COLO668 (cell line): ENCODE measurements around the gene POLR2L.

Source experiments
- DNase-seq: peaks from one replicate; lab custom pipeline; 2025; ENCODE audit not compliant: unreplicated experiment; lab: John Stamatoyannopoulos, UW

POLR2L gene

GRCh38 chr11:797296-798092 is 44.8 kb downstream of the POLR2L start:
- peak; percentile 63 for DNase-seq

- no peak for DNase-seq
These were observed 45.6 kb downstream of the POLR2L start for GRCh38 chr11:796565-797295.

GRCh38 chr11:795634-796564 is 46.4 kb downstream of the POLR2L start:
- DNase-seq = peak; percentile 54

- peak; percentile 5 for DNase-seq
These were observed 47.3 kb downstream of the POLR2L start for GRCh38 chr11:794766-795633.

GRCh38 chr11:794013-794765 is 48.1 kb downstream of the POLR2L start:
- no peak for DNase-seq

- no peak for DNase-seq
These were observed 48.8 kb downstream of the POLR2L start for GRCh38 chr11:793556-793955.

- DNase-seq = peak; percentile 39
These were observed 49.5 kb downstream of the POLR2L start for GRCh38 chr11:792873-793272.

- no peak for DNase-seq
These were observed 49.9 kb downstream of the POLR2L start for GRCh38 chr11:792535-792821.

- DNase-seq = no peak
These were observed 50.4 kb downstream of the POLR2L start for GRCh38 chr11:791658-792534.

- DNase-seq = no peak
These were observed 51.4 kb downstream of the POLR2L start for GRCh38 chr11:790721-791564.

- peak; percentile 37 for DNase-seq
These were observed 52.4 kb downstream of the POLR2L start, which contains the start of gene CEND1 for GRCh38 chr11:789943-790342. Gene CEND1, minus strand, starts transcription at chr11:790090. Its CDS starts 1,514 bp downstream, at chr11:788576.
